Stimulated activated CD4-positive, alpha-beta T cell treated with anti-CD3 and anti-CD28 coated beads, Interleukin-12 subunit alpha, Interleukin-12 subunit beta, amount 100 ng/mL, for 48 hours (primary cell): Measurements from ENCODE around the gene RPA1.

Experiments used
- DNase-seq, 3 donors: peaks; one replicate each; pipeline ENCODE4 v3.0.0-alpha.2; 2020; ENCODE audit warnings: low read depth in 2 of 3, low spot score in 1 of 3

The RPA1 gene

GRCh38 chr17:1907909-1908698 is 78.3 kb downstream of the RPA1 start:
- peak in 1 of 3 donors; percentile 3 for DNase-seq

- peak; percentile 17 to 39 (median 23) for DNase-seq
Observed at GRCh38 chr17:1908699-1909309, 79.0 kb downstream of the RPA1 start.

DNA sequence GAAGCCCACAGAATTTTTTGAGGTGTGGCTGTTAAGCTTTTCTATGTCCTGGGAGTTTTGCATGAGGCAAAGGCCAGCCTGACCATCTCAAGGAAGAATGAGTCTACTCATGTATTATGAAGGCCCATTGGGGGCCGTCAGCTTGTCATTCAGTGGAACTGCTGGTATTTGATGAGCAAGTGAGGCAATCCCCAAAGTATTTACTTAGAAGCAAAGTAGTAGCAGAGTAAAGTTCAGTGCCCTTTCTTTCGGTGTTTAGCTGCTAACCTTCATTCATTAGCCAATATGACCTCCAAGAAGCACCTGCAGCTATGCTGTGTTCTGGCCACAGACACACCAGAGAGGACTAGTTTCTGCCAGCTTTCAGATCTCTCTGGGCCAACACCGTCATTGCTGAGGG is 80.2 kb downstream of the RPA1 start:
- DNase-seq: no peak

DNA sequence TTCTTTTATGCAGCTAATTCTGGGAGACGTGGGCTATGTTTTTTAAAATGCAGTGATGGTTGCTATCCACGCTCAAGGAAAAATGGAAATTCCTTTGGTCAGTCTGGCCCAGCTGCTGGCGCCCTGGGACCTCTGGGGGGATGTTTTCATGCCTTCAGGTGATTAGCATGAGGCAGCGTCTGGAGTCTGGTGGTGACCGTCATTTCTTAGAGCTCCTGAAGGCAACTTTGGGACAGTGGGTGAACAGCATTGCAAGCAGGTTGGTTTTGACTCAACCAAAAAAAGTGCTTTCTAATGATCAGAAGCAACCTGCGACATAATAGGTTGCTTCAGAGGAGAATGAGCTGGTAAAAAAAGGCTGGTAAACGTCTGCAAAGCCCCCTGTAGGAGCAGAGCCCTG is 82.3 kb downstream of the RPA1 start:
- no peak for DNase-seq

DNA sequence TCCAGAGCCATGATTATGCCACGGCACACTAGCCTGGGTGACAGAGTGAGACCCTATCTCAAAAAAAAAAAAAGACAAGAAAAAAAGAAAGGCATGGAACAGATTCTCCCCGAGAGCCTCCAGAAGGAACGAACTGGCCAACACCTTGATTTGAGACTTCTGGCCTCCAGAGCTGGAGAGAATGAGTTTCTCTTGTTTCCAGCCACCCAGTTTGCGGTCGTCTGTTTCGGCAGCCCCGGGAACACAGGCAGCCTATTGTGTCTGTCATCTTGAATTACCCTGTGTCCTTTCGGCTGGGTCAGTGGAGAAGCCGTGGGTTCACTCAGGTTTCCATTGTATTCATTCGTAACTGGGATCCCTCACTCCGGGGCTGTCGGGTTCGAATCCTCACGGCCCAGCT is 83.9 kb downstream of the RPA1 start:
- DNase-seq: no peak

- DNase-seq: no peak
Observed at GRCh38 chr17:1914661-1915083, 84.9 kb downstream of the RPA1 start.

- no peak for DNase-seq
Observed at GRCh38 chr17:1915889-1916288, 86.1 kb downstream of the RPA1 start.

- DNase-seq: no peak
Observed at GRCh38 chr17:1916316-1916715, 86.5 kb downstream of the RPA1 start.

DNA sequence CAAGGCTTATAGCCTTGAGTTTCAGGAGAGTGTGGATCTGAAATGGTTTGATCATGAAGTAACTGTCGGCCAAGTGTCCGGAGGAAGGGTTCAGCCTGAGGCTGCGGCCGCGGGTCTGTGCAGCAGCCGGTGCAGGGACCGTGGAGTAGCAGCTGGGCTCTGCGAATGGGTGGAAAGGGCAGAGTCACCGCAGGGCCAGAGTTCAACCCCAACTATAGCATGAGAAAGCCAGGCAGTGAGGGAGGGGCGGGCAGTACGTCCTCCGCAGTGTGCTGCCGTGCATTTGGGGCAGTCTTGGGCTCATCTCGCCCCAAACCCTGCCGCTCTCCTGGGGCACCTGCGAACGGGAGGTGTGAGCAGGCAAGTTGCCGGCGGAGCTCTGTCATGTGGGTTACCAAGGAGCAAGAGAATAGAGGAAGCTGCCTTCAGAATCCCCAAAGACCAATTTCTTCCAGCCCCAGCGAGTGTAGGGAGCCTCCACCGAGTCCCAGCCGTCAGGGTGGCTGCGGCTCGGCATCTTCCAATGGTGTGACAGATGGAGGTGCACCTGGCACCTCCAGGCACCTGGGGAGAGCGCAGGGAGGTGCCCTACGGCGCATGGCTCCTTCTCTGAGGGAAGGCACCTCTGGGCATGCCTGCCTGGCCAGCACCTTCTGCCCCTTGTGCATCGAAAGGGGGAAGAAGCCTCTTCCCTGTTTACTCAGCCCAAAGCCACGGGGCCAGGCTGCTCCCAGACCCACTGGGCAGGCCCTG is 87.3 kb downstream of the RPA1 start:
- DNase-seq: no peak

GRCh38 chr17:1918346-1919162 is 88.7 kb downstream of the RPA1 start:
- no peak for DNase-seq

DNA sequence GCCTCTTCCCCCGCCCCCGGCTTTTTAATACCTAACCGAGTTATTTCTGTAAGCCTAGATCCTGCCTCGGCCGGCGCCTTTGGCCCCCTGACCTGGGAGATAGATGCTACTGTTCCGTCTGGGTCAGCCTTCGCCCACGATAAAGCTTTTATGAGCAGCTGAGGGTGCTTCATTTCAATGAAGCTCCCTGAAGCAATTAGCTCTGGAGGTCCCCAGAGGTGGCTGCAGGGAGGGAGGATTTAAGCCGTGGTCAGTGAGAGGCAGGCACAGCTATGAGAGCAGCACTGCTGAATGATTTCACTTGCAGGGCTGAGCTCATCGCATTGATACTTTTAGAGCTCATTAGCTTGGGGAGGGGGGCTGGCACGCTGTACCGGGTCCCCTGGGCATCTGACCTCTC is 89.4 kb downstream of the RPA1 start:
- DNase-seq: no peak

GRCh38 chr17:1920948-1921351 is 91.1 kb downstream of the RPA1 start:
- DNase-seq: no peak

GRCh38 chr17:1928976-1929375 is 99.2 kb downstream of the RPA1 start:
- DNase-seq: no peak

GRCh38 chr17:1930337-1930645 is 100.5 kb downstream of the RPA1 start:
- no peak for DNase-seq

DNA sequence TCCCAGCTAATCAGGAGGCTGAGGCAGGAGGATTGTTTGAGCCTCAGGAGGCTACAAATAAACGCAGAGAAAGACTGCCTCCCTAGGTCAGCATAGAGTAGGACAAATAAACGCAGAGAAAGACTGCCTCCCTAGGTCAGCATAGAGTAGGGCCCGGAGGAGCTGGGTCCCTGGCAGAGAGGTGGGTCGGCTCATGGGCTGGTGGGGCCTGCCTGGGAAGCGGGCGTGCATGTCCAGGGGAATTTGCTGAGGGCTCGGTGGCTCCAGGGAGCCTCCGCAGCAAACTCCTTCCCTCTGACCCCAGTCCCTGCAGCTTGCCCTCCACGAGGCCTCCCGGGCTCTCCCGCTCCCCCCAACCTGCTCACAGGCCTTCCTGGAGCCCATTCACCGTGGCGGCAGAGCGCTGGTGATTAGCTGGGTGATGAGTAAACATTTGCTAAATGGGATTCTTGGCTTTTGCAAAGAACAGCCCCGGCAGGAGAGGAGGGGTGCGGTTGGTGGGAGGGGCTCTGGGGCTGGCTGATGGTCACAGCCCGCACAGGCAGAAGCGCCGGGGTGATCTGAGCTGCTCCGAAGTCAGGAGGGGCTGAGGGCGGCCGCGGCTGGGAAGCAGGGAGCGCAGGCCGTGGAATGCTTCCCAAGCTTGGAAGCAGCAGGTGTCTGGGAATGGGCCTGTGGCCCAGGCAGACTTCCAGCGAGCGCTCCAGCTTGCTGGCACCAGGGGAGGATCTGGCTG is 102.2 kb downstream of the RPA1 start:
- DNase-seq: no peak

DNA sequence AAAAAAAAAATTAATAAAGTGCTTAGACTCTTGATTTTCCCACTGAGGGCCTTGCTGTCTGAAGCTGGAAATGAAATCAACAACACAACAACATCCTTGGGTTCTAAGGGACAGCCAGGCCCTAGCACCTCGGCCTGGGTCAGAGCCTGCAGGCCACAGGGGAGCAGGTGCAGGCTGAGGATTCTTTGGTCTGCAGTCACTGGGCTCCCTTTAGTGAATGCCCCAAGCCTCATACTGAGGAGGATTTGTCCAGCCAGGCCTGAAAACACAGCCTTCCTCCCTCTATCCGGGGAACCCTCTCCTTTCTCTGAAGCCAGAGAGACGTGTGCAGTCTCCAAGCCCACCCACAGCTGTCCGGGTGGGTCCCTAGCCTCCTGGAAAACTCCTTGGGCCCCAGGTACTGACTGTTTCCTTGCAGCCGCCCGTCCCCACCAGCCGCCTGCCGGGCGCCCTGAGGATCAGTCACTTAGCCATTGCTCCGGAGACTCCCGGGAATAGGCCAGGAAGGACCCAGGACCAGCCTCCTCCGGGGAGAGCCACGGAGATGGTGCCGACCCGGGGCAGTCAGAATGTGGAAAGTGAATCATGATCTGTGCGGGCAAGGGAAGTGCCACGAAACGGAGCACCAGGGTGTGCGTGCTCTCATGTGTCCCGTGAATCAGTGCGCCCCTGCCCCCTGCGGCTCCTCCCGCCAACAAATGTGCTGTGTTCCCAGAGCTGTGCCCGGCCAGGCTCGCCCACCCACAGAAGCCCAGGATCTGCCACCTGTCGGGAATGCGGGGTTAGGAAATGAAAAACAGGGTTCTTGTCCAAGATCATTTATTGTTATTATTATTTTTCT is 104.3 kb downstream of the RPA1 start:
- no peak for DNase-seq

DNA sequence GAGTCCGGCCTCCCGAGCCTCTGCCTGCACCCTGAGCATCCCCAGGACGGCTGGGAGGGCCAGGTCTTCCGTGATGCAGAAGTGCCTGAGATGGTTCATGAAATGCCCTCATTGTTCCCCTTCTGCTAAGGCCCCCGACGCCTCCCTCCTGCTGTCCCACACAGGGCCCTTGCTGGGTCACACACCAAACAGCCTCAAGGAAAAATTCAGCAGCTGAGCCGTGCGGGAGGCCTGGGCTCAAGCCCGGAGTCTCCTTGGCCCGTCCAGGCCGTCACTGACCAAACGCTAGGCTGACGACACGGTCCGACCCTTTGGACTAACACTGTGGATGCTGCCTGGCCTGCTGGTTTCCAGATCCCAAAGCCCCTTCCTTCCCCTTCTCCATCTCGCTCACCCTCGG is 105.1 kb downstream of the RPA1 start:
- DNase-seq: no peak

- no peak for DNase-seq
Observed at GRCh38 chr17:1936766-1937165, 107.0 kb downstream of the RPA1 start.

- DNase-seq: no peak
Observed at GRCh38 chr17:1937461-1937860, 107.7 kb downstream of the RPA1 start.
